HuH-7 (cell line): Measurements from ENCODE around the gene GNPTAB.
"Not testable (repeated sequence)": the region's sequence is repeated elsewhere in the genome, so short reads cannot be mapped to it uniquely, and the experiment has no call there.

Experiments used
- DNase-seq: peaks from one replicate; pipeline ENCODE4 v3.0.0; 2011; ENCODE audit warnings: low spot score

GNPTAB gene

GRCh38 chr12:101830367-101831325 is at the start of gene GNPTAB:
Gene GNPTAB, minus strand, starts transcription at chr12:101830959. Its CDS starts 284 bp downstream, at chr12:101830675.
- DNase-seq = peak; percentile 94

GRCh38 chr12:101878243-101878821 is 47.6 kb upstream of the GNPTAB start:
- DNase-seq = no peak

- DNase-seq = peak; percentile 37
Observed at GRCh38 chr12:101877806-101878242, 47.1 kb upstream of the GNPTAB start.

GRCh38 chr12:101876861-101877805 is 46.4 kb upstream of the GNPTAB start, which contains the start of gene DRAM1:
Gene DRAM1, plus strand, starts transcription at chr12:101877580. Its CDS starts 210 bp downstream, at chr12:101877790.
- DNase-seq = peak; percentile 74

- no peak for DNase-seq
Observed at GRCh38 chr12:101876322-101876860, 45.6 kb upstream of the GNPTAB start.

- DNase-seq = no peak
Observed at GRCh38 chr12:101875162-101875561, 44.4 kb upstream of the GNPTAB start.

GRCh38 chr12:101870925-101871324 is 40.2 kb upstream of the GNPTAB start:
- DNase-seq = no peak

GRCh38 chr12:101867619-101868018 is 36.9 kb upstream of the GNPTAB start:
- DNase-seq = not testable (repeated sequence)

- no peak for DNase-seq
Observed at GRCh38 chr12:101866615-101867373, 36.0 kb upstream of the GNPTAB start.

- no peak for DNase-seq
Observed at GRCh38 chr12:101863981-101864380, 33.2 kb upstream of the GNPTAB start.

- no peak for DNase-seq
Observed at GRCh38 chr12:101862245-101862644, 31.5 kb upstream of the GNPTAB start.

- DNase-seq = not testable (repeated sequence)
Observed at GRCh38 chr12:101861688-101862087, 30.9 kb upstream of the GNPTAB start.

- DNase-seq = no peak
Observed at GRCh38 chr12:101859664-101860607, 29.2 kb upstream of the GNPTAB start.

GRCh38 chr12:101858361-101858760 is 27.6 kb upstream of the GNPTAB start:
- no peak for DNase-seq

- no peak for DNase-seq
Observed at GRCh38 chr12:101857043-101857558, 26.3 kb upstream of the GNPTAB start.

GRCh38 chr12:101856614-101857013 is 25.9 kb upstream of the GNPTAB start:
- not testable (repeated sequence) for DNase-seq

- no peak for DNase-seq
Observed at GRCh38 chr12:101855976-101856375, 25.2 kb upstream of the GNPTAB start.

- no peak for DNase-seq
Observed at GRCh38 chr12:101855364-101855884, 24.7 kb upstream of the GNPTAB start.

GRCh38 chr12:101854747-101855146 is 24.0 kb upstream of the GNPTAB start:
- DNase-seq = no peak
